HUES64 (cell line): ENCODE measurements around the gene EIF1AD.
A peak's percentile ranks its signal among the peaks of the same experiment; 100 is the strongest.
"Not testable (repeated sequence)": the region's sequence is repeated elsewhere in the genome, so short reads cannot be mapped to it uniquely, and the experiment has no call there.

Experiments
- H3K27ac ChIP-seq: 2 replicates; pipeline ENCODE4 v1.7.0; 2013; ENCODE audit warnings: low read depth, low read length, inconsistent platforms
- H3K27me3 ChIP-seq: 2 replicates; pipeline ENCODE4 v1.6.1; 2013; ENCODE audit warnings: mild to moderate bottlenecking, low read length; ENCODE audit not compliant: insufficient read depth
- H3K36me3 ChIP-seq: 2 replicates; pipeline ENCODE4 v1.6.1; 2013; ENCODE audit warnings: mild to moderate bottlenecking, low read length; ENCODE audit not compliant: insufficient read depth
- H3K4me1 ChIP-seq: 2 replicates; pipeline ENCODE4 v1.6.1; 2013; ENCODE audit warnings: mild to moderate bottlenecking, low read length, moderate library complexity; ENCODE audit not compliant: insufficient read depth
- H3K4me3 ChIP-seq: 2 replicates; pipeline ENCODE4 v1.5.1; 2013; ENCODE audit warnings: mild to moderate bottlenecking, low read length, moderate library complexity
- H3K9ac ChIP-seq: 2 replicates; pipeline ENCODE4 v1.6.1; 2013; ENCODE audit warnings: mild to moderate bottlenecking, low read depth, low read length
- H3K9me3 ChIP-seq: 2 replicates; pipeline ENCODE4 v1.6.1; 2013; ENCODE audit warnings: low read depth, low read length; ENCODE audit not compliant: insufficient read depth
- WGBS: fragments of 150-250, 120-280 bp; methylation state at CpG from one replicate; pipeline ENCODE4 v1.1.7; 2013; ENCODE audit warnings: missing lambda C conversion rate; 5-methylcytosine and 5-hydroxymethylcytosine counted together

The EIF1AD gene

GRCh38 chr11:66011239-66011784 lies 9.4 kb upstream of the EIF1AD start:
- Histone ChIP-seq H3K4me1 (peaks cover 9% of the 10 kb centered on the region; the same call in 1 of the 2 replicates), H3K9ac (no peak overlapping the region), H3K27ac (no peak overlapping the region), H3K4me3 (peak overlapping the region; percentile 31; the same call in 1 of the 2 replicates), H3K9me3 (no peaks in the 10 kb centered on the region), H3K36me3 (no peaks in the 10 kb centered on the region), H3K27me3 (peaks cover 12% of the 10 kb centered on the region)
- 77% methylated on average over 14 of the region's 14 CpGs for WGBS

GRCh38 chr11:66010036-66010435 lies 8.1 kb upstream of the EIF1AD start:
- H3K4me1 ChIP-seq = not testable (repeated sequence)

GRCh38 chr11:66008468-66009101 lies 6.6 kb upstream of the EIF1AD start:
- Histone ChIP-seq H3K27ac (no peak overlapping the region), H3K27me3 (peaks cover 12% of the 10 kb centered on the region), H3K4me1 (peaks cover 9% of the 10 kb centered on the region; the same call in 1 of the 2 replicates), H3K9ac (no peak overlapping the region; the same call in 1 of the 2 replicates), H3K36me3 (peaks cover 21% of the 10 kb centered on the region), H3K9me3 (no peaks in the 10 kb centered on the region), H3K4me3 (no peak overlapping the region)
- 75% methylated on average over 10 of the region's 10 CpGs for WGBS

More at GRCh38 chr11:66010036-66010435, 8.1 kb upstream of the EIF1AD start:
- H3K27ac ChIP-seq, H3K4me3 ChIP-seq, H3K9ac ChIP-seq, H3K36me3 ChIP-seq, H3K9me3 ChIP-seq: not testable (repeated sequence)
- 73% methylated on average over 4 of the region's 4 CpGs for WGBS
- H3K27me3 ChIP-seq = peaks cover 12% of the 10 kb centered on the region

- 86% methylated on average over 2 of the region's 2 CpGs for WGBS
- no peak overlapping the region for H3K9ac ChIP-seq
- peaks cover 21% of the 10 kb centered on the region for H3K36me3 ChIP-seq
- peaks cover 9% of the 10 kb centered on the region; the same call in 1 of the 2 replicates for H3K4me1 ChIP-seq
- H3K27ac ChIP-seq = no peak overlapping the region
- peaks cover 12% of the 10 kb centered on the region for H3K27me3 ChIP-seq
- H3K4me3 ChIP-seq = no peak overlapping the region
- no peaks in the 10 kb centered on the region for H3K9me3 ChIP-seq
These were observed 6.1 kb upstream of the EIF1AD start for GRCh38 chr11:66008095-66008467.

- Histone ChIP-seq H3K36me3 (peaks cover 21% of the 10 kb centered on the region), H3K4me3 (no peak overlapping the region), H3K9me3 (no peaks in the 10 kb centered on the region), H3K27me3 (peaks cover 10% of the 10 kb centered on the region), H3K9ac (no peak overlapping the region), H3K27ac (peak overlapping the region; percentile 42; the same call in 1 of the 2 replicates), H3K4me1 (peaks cover 9% of the 10 kb centered on the region; the same call in 1 of the 2 replicates)
- 46% methylated on average over 5 of the region's 5 CpGs for WGBS
These were observed 5.3 kb upstream of the EIF1AD start for GRCh38 chr11:66007201-66007634.

- peaks cover 9% of the 10 kb centered on the region; the same call in 1 of the 2 replicates for H3K4me1 ChIP-seq
- H3K9me3 ChIP-seq = no peaks in the 10 kb centered on the region
- H3K27ac ChIP-seq = peak overlapping the region; percentile 42; the same call in 1 of the 2 replicates
- H3K4me3 ChIP-seq = no peak overlapping the region
- peaks cover 21% of the 10 kb centered on the region for H3K36me3 ChIP-seq
- WGBS = 76% methylated on average over 4 of the region's 4 CpGs
- H3K27me3 ChIP-seq = peaks cover 7% of the 10 kb centered on the region
- peak overlapping the region; percentile 38; the same call in 1 of the 2 replicates for H3K9ac ChIP-seq
These were observed 4.9 kb upstream of the EIF1AD start for GRCh38 chr11:66006891-66007176.

GRCh38 chr11:66006134-66006890 lies 4.4 kb upstream of the EIF1AD start:
- Histone ChIP-seq H3K9me3 (no peaks in the 10 kb centered on the region), H3K9ac (peak overlapping the region; percentile 38; the same call in 1 of the 2 replicates), H3K4me1 (peaks cover 9% of the 10 kb centered on the region; the same call in 1 of the 2 replicates), H3K27me3 (peaks cover 1% of the 10 kb centered on the region; the same call in 1 of the 2 replicates), H3K4me3 (no peak overlapping the region), H3K36me3 (peaks cover 21% of the 10 kb centered on the region), H3K27ac (peak overlapping the region; percentile 15; the same call in 1 of the 2 replicates)
- 87% methylated on average over 13 of the region's 13 CpGs for WGBS

- H3K27ac ChIP-seq = no peak overlapping the region
- WGBS = 94% methylated on average over 4 of the region's 4 CpGs
- no peaks in the 10 kb centered on the region for H3K27me3 ChIP-seq
- H3K4me1 ChIP-seq = peaks cover 9% of the 10 kb centered on the region; the same call in 1 of the 2 replicates
- H3K9ac ChIP-seq = no peak overlapping the region
- peaks cover 34% of the 10 kb centered on the region for H3K36me3 ChIP-seq
- no peaks in the 10 kb centered on the region for H3K9me3 ChIP-seq
- no peak overlapping the region for H3K4me3 ChIP-seq
These were observed 2.2 kb upstream of the EIF1AD start for GRCh38 chr11:66004186-66004585.

GRCh38 chr11:66003291-66003690 lies 1.3 kb upstream of the EIF1AD start:
- Histone ChIP-seq H3K9me3 (no peaks in the 10 kb centered on the region), H3K4me3 (peak overlapping the region; percentile 98), H3K27ac (no peak overlapping the region), H3K4me1 (peaks cover 9% of the 10 kb centered on the region; the same call in 1 of the 2 replicates), H3K9ac (peak overlapping the region; percentile 88), H3K27me3 (no peaks in the 10 kb centered on the region), H3K36me3 (peaks cover 42% of the 10 kb centered on the region)
- 89% methylated on average over 6 of the region's 6 CpGs for WGBS

GRCh38 chr11:66002648-66003225 lies 780 bp upstream of the EIF1AD start:
- no peaks in the 10 kb centered on the region for H3K27me3 ChIP-seq
- peaks cover 9% of the 10 kb centered on the region; the same call in 1 of the 2 replicates for H3K4me1 ChIP-seq
- peak overlapping the region; percentile 98 for H3K4me3 ChIP-seq
- H3K36me3 ChIP-seq = peaks cover 48% of the 10 kb centered on the region
- 2% methylated on average over 40 of the region's 40 CpGs for WGBS
- H3K9me3 ChIP-seq = no peaks in the 10 kb centered on the region
- H3K9ac ChIP-seq = peak overlapping the region; percentile 88
- peak overlapping the region; percentile 99; the same call in 1 of the 2 replicates for H3K27ac ChIP-seq

- Histone ChIP-seq H3K9me3 (no peaks in the 10 kb centered on the region), H3K4me3 (no peak overlapping the region), H3K27ac (no peak overlapping the region), H3K27me3 (no peaks in the 10 kb centered on the region), H3K9ac (no peak overlapping the region), H3K4me1 (no peaks in the 10 kb centered on the region), H3K36me3 (peaks cover 38% of the 10 kb centered on the region)
- 97% methylated on average over 2 of the region's 2 CpGs for WGBS
These were observed 4.7 kb downstream of the EIF1AD start for GRCh38 chr11:65997286-65997685.
